Heart left ventricle (tissue), 13 donors: ENCODE data around the gene CIAO3.

Source experiments
- POLR2A ChIP-seq, 2 donors: fragments of 450-650 bp; IDR thresholded peaks; one replicate each; pipeline ENCODE4 v1.6.1; 2017; ENCODE audit warnings: antibody characterized with exemption in 2 of 2, mild to moderate bottlenecking in 2 of 2, moderate library complexity in 2 of 2
- TF ChIP-seq, protein P1 (sequence below), 12 donors: fragments of 200-600 bp; sonication (generic) in 4 of 12; IDR thresholded peaks; one replicate each; pipeline versions ENCODE4 v1.5.0 to v1.8.0; 2018 to 2022; ENCODE audit warnings: antibody characterized with exemption in 12 of 12, mild to moderate bottlenecking in 5 of 12
- donor health status: ischemic (EF 13 %, LVEDD 7.1; RV severe dilation, severe dysfunction).
- donor health status: DM: no; HTN: yes; CAD: no.
- donor health status: DM: no; HTN: no; CAD: no.
- donor health status: ischemic (EF 25% LVEDD 6.9; RV normal size, moderate dysfunction).
- donor health status: ischemic (EF 25% LVEDD 5.7; RV mildly dilated, moderate dysfunction).
- donor health status: ischemic (EF 35%, LVEDD 5.7; RV mildly dilated, moderate dysfunction).
- donor health status: nonischemic (EF 11% LVEDD 7.7; RV severe dilation, severe dysfunction).
- donor health status: DM: yes; HTN: yes; CAD: no.
- donor health status: PGD.
- donor health status: ischemic (EF 29% LVEDD 5.4; RV normal size, mild dysfunction).
- donor health status: nonischemic (EF 23%, LVEDD 6.1; RV moderate dilation, normal function).

DNA sequence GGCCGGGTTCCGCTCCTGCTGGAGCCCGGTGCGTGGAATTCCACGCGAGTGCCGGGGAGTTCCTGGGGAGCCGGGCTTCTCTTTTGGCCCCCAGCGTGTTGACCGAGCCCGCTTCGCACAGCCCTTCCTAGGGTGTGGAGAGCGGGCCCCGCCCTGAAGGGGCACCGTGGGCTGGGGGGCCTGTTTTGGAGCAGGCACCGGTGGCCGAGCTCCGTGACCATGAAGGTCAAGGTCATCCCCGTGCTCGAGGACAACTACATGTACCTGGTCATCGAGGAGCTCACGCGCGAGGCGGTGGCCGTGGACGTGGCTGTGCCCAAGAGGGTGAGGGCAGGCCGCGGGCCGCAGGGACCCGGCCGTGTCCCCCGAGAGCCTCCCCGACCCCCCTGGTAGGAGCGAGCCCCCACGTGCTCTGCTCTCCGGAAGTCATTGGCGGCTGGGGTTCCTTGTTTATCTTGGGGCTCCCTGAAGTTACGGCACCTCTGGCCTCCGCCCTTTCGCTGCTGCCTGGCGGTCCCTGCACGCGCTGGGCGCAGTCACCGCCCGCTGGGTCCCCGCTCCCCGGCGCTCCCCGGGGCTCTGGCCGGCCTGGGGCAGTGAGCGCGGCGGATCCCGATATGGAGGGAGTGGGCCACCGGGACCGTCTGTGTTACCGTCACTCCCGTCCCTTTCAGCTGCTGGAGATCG is 13.4 kb downstream of the CIAO3 start:
- TF ChIP-seq POLR2A (IDR thresholded peaks at IDR 0.05): no peak
- TF ChIP-seq, protein P1, sequence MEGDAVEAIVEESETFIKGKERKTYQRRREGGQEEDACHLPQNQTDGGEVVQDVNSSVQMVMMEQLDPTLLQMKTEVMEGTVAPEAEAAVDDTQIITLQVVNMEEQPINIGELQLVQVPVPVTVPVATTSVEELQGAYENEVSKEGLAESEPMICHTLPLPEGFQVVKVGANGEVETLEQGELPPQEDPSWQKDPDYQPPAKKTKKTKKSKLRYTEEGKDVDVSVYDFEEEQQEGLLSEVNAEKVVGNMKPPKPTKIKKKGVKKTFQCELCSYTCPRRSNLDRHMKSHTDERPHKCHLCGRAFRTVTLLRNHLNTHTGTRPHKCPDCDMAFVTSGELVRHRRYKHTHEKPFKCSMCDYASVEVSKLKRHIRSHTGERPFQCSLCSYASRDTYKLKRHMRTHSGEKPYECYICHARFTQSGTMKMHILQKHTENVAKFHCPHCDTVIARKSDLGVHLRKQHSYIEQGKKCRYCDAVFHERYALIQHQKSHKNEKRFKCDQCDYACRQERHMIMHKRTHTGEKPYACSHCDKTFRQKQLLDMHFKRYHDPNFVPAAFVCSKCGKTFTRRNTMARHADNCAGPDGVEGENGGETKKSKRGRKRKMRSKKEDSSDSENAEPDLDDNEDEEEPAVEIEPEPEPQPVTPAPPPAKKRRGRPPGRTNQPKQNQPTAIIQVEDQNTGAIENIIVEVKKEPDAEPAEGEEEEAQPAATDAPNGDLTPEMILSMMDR (IDR thresholded peaks at IDR 0.05): no peak
